Neural cell (in vitro differentiated cells): ENCODE measurements around the gene ABCA4.

Experiments used
- EP300 ChIP-seq: fragments of 450-650 bp; conservative IDR thresholded peaks from 2 replicates; pipeline ENCODE4 v1.6.1; 2014; ENCODE audit warnings: antibody characterized with exemption, mild to moderate bottlenecking, moderate library complexity; ENCODE audit not compliant: poor library complexity, severe bottlenecking
- EZH2 ChIP-seq: fragments of 200-600, 300-800 bp; shearing (Covaris generic), sonication (generic); IDR thresholded peaks from 2 replicates; pipeline ENCODE4 v1.6.1; 2014; ENCODE audit warnings: antibody characterized with exemption, low read length, borderline replicate concordance, mild to moderate bottlenecking; ENCODE audit not compliant: insufficient read depth, poor library complexity, severe bottlenecking
- TAF1 ChIP-seq: IDR thresholded peaks from 2 replicates; pipeline ENCODE4 v1.6.1; 2012; ENCODE audit warnings: low read depth

DNA sequence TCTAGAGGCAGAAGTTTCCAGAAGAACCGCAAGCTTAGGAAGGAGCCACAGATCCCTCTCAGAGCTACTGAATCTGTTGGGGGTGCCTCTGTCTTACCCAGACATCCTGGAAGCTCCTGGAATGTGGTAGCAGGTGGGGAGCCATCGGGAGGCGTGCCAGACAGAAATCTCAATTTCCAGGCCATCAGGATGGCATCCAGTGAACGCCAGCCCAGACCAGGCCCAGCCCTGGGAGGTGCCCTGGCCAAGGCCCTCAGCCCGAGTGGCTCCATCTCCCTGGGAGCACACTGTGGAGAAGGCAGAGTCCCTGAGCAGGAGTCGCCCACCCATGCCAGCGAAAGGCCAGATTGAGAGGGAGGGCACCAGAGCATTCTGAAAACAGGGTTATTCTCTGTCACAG lies 2.5 kb downstream of the ABCA4 start:
- TF ChIP-seq TAF1 (no peak), EZH2 (no peak), EP300 (no peak)
